Right lobe of liver (tissue), 4 donors: ENCODE data around the gene FCGR3A.
"Not testable (repeated sequence)": the region's sequence is repeated elsewhere in the genome, so short reads cannot be mapped to it uniquely, and the experiment has no call there.

Experiments
- CTCF ChIP-seq, 4 donors: fragments of 200-600 bp in 3 of 4; fragments of 450-650 bp in 1 of 4; IDR thresholded peaks; one replicate each; pipeline versions ENCODE4 v1.5.1 to v1.8.0; 2016 to 2022; ENCODE audit warnings: antibody characterized with exemption in 4 of 4, mild to moderate bottlenecking in 2 of 4
- POLR2A ChIP-seq: fragments of 450-650 bp; IDR thresholded peaks from one replicate; pipeline ENCODE4 v1.6.1; 2017; ENCODE audit warnings: antibody characterized with exemption, mild to moderate bottlenecking
- donor health status: DM: no; HTN: no; CAD: no.
- donor health status: DM: no; HTN: no; CAD: no.
- donor health status: DM: no; HTN: yes; CAD: no.

- TF ChIP-seq CTCF (IDR thresholded peaks at IDR 0.05); POLR2A: not testable (repeated sequence)
These were observed 9.1 kb downstream of the FCGR3A start for GRCh38 chr1:161540570-161540960.
